ENCODE data around the gene TXNRD2. TPM values are rescaled to one million over a fixed set of nuclear protein-coding genes. Genes with fewer than 3 reads are reported as not detected.

Gene TXNRD2
- total RNA-seq, 4 donors from 2014 or later = 8.0 to 11.3 (median 10.4) TPM

DNA sequence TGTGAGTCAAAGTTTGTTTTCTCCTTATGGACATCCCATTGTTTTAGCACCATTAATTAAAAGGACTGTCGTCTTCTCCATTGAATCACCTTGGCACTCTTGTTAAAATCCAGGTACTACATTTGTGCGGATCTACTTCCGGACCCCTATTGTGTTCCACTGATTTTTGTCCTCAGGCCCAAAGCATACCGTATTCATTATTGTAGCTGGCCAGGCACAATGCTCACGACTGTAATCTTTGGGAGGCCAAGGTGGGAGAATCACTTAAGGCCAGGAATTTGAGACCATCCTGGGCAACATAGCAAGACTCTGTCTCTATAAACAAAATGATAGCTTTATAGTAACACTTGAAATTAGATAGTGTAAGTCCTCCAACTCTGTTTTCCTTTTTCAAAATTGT is 78.0 kb downstream of the TXNRD2 start:
- TF ChIP-seq POLR2A (IDR thresholded peaks at IDR 0.05) = no peak
- TF ChIP-seq, protein P1, sequence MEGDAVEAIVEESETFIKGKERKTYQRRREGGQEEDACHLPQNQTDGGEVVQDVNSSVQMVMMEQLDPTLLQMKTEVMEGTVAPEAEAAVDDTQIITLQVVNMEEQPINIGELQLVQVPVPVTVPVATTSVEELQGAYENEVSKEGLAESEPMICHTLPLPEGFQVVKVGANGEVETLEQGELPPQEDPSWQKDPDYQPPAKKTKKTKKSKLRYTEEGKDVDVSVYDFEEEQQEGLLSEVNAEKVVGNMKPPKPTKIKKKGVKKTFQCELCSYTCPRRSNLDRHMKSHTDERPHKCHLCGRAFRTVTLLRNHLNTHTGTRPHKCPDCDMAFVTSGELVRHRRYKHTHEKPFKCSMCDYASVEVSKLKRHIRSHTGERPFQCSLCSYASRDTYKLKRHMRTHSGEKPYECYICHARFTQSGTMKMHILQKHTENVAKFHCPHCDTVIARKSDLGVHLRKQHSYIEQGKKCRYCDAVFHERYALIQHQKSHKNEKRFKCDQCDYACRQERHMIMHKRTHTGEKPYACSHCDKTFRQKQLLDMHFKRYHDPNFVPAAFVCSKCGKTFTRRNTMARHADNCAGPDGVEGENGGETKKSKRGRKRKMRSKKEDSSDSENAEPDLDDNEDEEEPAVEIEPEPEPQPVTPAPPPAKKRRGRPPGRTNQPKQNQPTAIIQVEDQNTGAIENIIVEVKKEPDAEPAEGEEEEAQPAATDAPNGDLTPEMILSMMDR (IDR thresholded peaks at IDR 0.05) = no peak
- Histone ChIP-seq H3K9me3 (no peaks in the 10 kb centered on the region), H3K4me3 (no peak overlapping the region), H3K36me3 (no peaks in the 10 kb centered on the region), H3K4me1 (peaks cover 0 to 4% (median 0%) of the 10 kb centered on the region in 3 donors), H3K27me3 (no peaks in the 10 kb centered on the region), H3K27ac (no peak overlapping the region)
- intact Hi-C loops (cut with DNase I) = no loop called here
- 87 to 92% methylated on average over 5 of the region's 5 CpGs for WGBS, 2 donors
- DNase-seq = no peak

DNA sequence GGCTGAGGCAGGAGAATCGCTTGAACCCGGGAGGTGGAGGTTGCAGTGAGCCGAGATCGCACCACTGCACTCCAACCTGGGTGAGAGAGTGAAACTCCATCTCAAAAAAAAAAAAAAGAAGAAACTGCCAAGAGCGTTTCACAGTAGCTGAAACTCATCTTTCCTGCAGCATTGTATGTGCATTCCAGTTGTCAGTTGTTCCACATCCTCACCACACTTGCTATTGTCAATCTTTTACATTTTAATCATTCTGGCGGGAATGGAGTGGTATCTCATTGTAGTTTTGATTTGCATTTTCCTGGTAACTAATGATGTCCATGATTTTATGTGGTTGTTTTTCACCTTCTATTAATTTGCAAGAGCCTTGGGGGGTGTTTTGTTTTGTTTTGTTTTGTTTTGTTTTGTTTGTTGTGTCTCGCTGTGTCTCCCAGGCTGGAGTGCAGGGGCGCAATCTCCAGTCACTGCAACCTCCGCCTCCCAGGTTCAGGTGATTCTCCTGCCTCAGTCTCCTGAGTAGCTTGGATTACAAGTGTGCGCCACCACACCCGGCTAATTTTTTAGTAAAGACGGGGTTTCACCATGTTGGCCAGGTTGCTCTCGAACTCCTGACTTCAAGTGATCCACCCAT is 78.9 kb downstream of the TXNRD2 start:
- intact Hi-C loops (cut with DNase I) = no loop called here
- no peaks in the 10 kb centered on the region for H3K36me3 ChIP-seq
- no peak overlapping the region for H3K4me3 ChIP-seq
- no peaks in the 10 kb centered on the region for H3K27me3 ChIP-seq
- no peak overlapping the region for H3K27ac ChIP-seq
- no peak for DNase-seq
- H3K4me1 ChIP-seq = no peaks in the 10 kb centered on the region
- TF ChIP-seq, protein P1 (IDR thresholded peaks at IDR 0.05) = no peak
- no peak for TF ChIP-seq POLR2A (IDR thresholded peaks at IDR 0.05)
- 95 to 98% methylated on average over 12 to 13 of the region's 13 CpGs for WGBS, 2 donors
- no peaks in the 10 kb centered on the region for H3K9me3 ChIP-seq

DNA sequence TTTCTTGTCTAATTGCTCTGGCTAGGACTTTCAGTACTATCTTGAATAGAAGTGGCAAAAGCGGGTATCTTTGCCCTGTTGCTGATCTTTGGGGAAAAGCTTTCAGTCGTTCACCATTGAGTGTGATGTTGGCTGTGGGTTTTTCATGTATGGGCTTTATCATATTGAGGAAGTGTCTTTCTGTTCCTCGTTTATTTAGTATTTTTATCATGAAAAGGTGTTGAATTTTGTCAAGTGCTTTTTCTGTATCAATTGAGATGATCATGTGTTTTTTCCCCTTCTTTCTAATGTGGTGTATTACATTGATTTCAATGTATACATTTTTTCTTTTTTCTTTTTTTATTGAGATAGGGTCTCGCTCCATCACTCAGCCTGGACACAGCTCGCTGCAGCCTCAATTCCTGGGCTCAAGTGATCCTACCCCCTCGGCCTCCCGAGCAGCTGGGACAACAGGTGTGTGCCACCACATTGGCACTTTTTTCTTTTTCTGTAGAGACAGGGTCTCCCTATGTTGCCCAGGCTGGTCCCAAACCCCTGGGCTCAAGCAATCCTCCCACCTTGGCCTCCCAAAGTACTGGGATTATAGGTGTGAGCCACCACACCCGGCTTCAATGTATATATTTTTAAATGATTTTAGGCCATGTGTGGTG is 81.6 kb downstream of the TXNRD2 start:
- Histone ChIP-seq H3K4me1 (peaks cover 12 to 24% (median 13%) of the 10 kb centered on the region in 3 donors), H3K9me3 (no peaks in the 10 kb centered on the region), H3K27ac (no peak overlapping the region), H3K27me3 (no peaks in the 10 kb centered on the region), H3K36me3 (no peaks in the 10 kb centered on the region), H3K4me3 (no peak overlapping the region)
- intact Hi-C loops (cut with DNase I) = no loop called here
- TF ChIP-seq, protein P1 (IDR thresholded peaks at IDR 0.05) = no peak
- no peak for TF ChIP-seq POLR2A (IDR thresholded peaks at IDR 0.05)
- no peak for DNase-seq
- WGBS, 2 donors = 89 to 94% methylated on average over 7 to 8 of the region's 8 CpGs

DNA sequence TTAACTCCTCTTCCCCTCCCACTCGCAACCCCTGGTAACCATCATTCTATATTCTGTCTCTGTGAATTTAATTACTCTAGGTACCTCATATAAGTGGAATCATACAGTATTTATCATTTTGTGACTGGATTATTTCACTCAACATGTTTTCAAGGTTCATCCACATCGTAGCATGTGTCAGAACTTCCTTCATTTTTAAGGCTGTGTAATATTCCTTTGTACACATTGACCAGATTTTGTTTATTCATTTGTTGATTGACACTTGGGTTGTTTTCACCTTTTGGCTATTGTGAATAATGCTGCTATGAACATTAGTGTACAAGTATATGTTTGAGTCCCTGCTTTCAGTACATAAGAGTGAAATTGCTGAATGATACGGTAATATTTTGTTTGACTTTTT is 84.2 kb downstream of the TXNRD2 start:
- H3K36me3 ChIP-seq = peaks cover 0 to 1% (median 0%) of the 10 kb centered on the region in 3 donors
- WGBS, 2 donors = 94 to 97% methylated on average over 3 of the region's 3 CpGs
- no peak overlapping the region for H3K4me3 ChIP-seq
- intact Hi-C loops (cut with DNase I) = no loop called here
- peaks cover 27 to 45% (median 28%) of the 10 kb centered on the region in 3 donors for H3K4me1 ChIP-seq
- H3K9me3 ChIP-seq = no peaks in the 10 kb centered on the region
- TF ChIP-seq, protein P1 (IDR thresholded peaks at IDR 0.05) = no peak
- no peak for TF ChIP-seq POLR2A (IDR thresholded peaks at IDR 0.05)
- DNase-seq = no peak
- peak overlapping the region in 3 of 4 donors; percentile 2 to 98 (median 9) for H3K27ac ChIP-seq
- no peaks in the 10 kb centered on the region for H3K27me3 ChIP-seq
